ENCODE measurements around the gene HPSE2. TPM values are rescaled to one million over a fixed set of nuclear protein-coding genes. Genes with fewer than 3 reads are reported as not detected.
"Not testable (repeated sequence)": the region's sequence is repeated elsewhere in the genome, so short reads cannot be mapped to it uniquely, and the experiment has no call there.

Gene HPSE2
- total RNA-seq, 1 donor from 2014 or later = not detected

DNA sequence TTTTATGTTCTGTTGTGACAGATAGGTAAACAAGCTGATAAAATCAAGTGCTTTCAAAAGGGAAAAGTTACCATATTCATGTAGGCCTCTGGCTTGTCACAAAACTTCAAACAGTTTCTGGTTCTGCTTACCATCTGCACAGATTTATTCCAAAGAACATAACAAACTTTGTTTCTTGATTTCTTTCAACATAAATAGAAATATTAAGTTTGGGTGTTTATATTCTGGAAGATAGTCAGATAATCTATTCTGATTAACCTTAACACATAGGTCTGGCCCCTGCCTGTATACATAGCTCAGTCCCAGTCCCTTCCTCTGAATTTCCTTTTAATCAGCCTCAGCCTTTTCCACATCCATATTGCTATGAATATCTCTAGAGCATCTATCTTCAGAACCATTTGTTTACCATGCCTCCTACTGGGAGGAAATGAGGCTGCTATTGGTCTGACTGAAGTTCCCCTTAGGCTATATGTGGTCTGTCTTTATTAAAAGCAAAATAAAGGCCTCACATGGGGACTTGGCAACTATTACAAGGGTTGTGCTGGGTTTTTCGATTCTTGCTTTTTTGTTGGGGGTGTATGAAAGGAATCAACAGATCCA lies 319.0 kb downstream of the HPSE2 start:
- intact Hi-C loops (cut with micrococcal nuclease) = no loop called here
- no peaks in the 10 kb centered on the region for H3K36me3 ChIP-seq
- no peaks in the 10 kb centered on the region for H3K9me3 ChIP-seq (replicated peaks)
- H3K27ac ChIP-seq (replicated peaks) = no peak overlapping the region
- TF ChIP-seq, protein P1, sequence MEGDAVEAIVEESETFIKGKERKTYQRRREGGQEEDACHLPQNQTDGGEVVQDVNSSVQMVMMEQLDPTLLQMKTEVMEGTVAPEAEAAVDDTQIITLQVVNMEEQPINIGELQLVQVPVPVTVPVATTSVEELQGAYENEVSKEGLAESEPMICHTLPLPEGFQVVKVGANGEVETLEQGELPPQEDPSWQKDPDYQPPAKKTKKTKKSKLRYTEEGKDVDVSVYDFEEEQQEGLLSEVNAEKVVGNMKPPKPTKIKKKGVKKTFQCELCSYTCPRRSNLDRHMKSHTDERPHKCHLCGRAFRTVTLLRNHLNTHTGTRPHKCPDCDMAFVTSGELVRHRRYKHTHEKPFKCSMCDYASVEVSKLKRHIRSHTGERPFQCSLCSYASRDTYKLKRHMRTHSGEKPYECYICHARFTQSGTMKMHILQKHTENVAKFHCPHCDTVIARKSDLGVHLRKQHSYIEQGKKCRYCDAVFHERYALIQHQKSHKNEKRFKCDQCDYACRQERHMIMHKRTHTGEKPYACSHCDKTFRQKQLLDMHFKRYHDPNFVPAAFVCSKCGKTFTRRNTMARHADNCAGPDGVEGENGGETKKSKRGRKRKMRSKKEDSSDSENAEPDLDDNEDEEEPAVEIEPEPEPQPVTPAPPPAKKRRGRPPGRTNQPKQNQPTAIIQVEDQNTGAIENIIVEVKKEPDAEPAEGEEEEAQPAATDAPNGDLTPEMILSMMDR (IDR thresholded peaks at IDR 0.05; ENCODE audit: borderline replicate concordance) = no peak
- no peaks in the 10 kb centered on the region for H3K4me1 ChIP-seq
- H3K27me3 ChIP-seq (ENCODE audit: low read depth) = no peaks in the 10 kb centered on the region
- DNase-seq = no peak
- no peak overlapping the region for H3K4me3 ChIP-seq

DNA sequence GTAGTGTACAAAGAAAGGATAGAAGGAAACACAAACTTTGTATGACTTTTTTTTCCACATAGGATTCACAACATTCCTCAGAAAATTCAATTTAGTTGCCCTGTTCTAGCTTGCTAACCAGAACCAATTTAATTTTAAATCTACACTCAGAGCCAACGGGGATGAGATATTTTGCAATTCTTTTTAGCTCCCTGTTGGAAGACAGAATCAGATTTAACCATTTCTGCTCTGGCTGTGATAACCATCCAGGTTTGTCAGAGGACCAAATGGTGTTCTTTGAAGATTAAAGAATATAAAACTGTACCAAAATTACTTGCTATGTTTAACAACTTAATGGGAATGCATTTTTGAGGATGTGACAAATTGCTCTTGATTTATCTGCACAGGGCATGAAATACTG lies 319.7 kb downstream of the HPSE2 start:
- TF ChIP-seq, protein P1 (IDR thresholded peaks at IDR 0.05; ENCODE audit: borderline replicate concordance) = no peak
- Histone ChIP-seq H3K36me3 (no peaks in the 10 kb centered on the region), H3K27ac (replicated peaks) (no peak overlapping the region), H3K27me3 (ENCODE audit: low read depth) (no peaks in the 10 kb centered on the region), H3K4me3 (no peak overlapping the region), H3K4me1 (no peaks in the 10 kb centered on the region), H3K9me3 (replicated peaks) (no peaks in the 10 kb centered on the region)
- intact Hi-C loops (cut with micrococcal nuclease) = no loop called here
- DNase-seq = no peak

DNA sequence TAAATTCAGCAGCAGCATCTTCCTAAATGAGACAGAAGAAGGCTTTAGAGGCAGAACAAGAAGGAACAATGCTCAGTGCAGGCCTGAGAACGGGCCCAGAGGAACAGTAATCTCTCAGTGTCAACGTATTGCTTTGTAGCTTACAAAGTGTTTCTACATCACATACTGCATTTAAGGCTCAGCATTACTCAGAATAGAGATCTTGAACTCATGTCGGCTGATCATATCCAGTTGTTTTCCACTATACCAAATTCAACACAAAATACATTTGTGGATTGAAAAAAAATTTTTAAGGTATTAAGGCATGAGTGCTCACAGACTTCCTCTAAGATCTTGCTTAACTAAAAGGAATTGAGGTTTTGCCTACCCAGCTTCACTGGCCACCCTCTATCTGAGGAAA lies 325.1 kb downstream of the HPSE2 start:
- H3K27me3 ChIP-seq (ENCODE audit: low read depth) = no peaks in the 10 kb centered on the region
- intact Hi-C loops (cut with micrococcal nuclease) = no loop called here
- no peaks in the 10 kb centered on the region for H3K9me3 ChIP-seq (replicated peaks)
- H3K4me1 ChIP-seq = no peaks in the 10 kb centered on the region
- no peak overlapping the region for H3K27ac ChIP-seq (replicated peaks)
- no peak for DNase-seq
- H3K36me3 ChIP-seq = no peaks in the 10 kb centered on the region
- TF ChIP-seq, protein P1 (IDR thresholded peaks at IDR 0.05; ENCODE audit: borderline replicate concordance) = no peak
- no peak overlapping the region for H3K4me3 ChIP-seq

DNA sequence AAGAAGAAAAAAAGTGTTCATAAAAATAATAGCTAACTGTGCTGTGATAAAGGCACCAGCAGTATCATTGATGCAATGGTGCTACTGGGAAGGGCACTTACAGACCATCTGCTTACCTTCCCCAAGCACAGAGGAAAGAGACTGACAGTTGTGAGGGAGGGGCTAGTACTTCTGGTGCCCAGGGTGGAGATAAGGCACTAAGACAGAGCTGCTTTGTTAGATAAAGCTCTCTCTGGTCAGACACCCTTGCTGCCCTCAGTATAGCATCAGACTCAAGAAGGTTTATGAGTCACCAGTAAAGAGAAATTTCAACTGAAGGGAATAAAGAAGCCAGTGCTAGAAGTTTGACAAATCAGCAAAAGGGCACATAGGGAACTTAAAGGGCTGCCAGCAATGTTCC lies 325.6 kb downstream of the HPSE2 start:
- Histone ChIP-seq H3K36me3 (no peaks in the 10 kb centered on the region), H3K4me1 (no peaks in the 10 kb centered on the region)

DNA sequence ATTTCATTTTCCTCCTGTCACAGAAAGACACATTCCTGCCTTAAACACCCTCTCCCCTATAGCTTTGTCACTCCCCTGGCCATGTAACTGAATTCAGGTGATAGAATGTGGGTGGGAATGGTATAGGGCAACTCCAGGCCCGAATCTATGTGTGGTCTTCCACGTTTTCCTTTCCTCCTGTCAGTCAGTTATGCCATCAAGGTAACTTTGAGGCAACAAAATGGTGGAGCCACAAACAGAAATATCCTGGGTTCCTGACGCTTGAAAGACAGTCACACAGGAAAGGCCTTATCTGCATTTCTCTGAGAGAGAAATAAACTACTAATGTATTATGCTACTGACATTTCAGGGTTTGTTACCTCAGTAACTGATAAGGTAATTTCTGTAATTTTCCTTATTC lies 326.8 kb downstream of the HPSE2 start:
- Histone ChIP-seq H3K36me3 (no peaks in the 10 kb centered on the region), H3K9me3 (replicated peaks) (no peaks in the 10 kb centered on the region), H3K27ac (replicated peaks) (no peak overlapping the region), H3K4me3 (no peak overlapping the region), H3K4me1 (no peaks in the 10 kb centered on the region), H3K27me3 (ENCODE audit: low read depth) (no peaks in the 10 kb centered on the region)
- intact Hi-C loops (cut with micrococcal nuclease) = no loop called here
- no peak for DNase-seq
- TF ChIP-seq, protein P1 (IDR thresholded peaks at IDR 0.05; ENCODE audit: borderline replicate concordance) = no peak

More for the DNA sequence above, 325.6 kb downstream of the HPSE2 start:
- no peak overlapping the region for H3K4me3 ChIP-seq
- no peak overlapping the region for H3K27ac ChIP-seq (replicated peaks)
- intact Hi-C loops (cut with micrococcal nuclease) = no loop called here
- DNase-seq = no peak
- H3K27me3 ChIP-seq (ENCODE audit: low read depth) = no peaks in the 10 kb centered on the region
- H3K9me3 ChIP-seq (replicated peaks) = no peaks in the 10 kb centered on the region
- TF ChIP-seq, protein P1 (IDR thresholded peaks at IDR 0.05; ENCODE audit: borderline replicate concordance) = no peak

DNA sequence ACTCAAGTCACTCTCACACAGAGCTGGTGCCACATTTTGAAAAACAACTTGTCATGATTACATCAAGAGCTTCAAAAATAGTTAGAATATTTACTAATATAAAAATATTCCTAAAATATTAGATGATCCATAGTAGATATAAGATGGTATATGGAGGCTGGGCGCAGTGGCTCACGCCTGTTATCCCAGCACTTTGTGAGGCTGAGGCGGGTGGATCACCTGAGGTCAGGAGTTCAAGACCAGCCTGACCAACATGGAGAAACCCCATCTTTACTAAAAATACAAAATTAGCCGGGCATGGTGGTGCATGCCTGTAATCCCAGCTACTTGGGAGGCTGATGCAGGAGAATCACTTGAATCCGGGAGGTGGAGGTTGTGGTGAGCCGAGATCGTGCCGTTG lies 327.4 kb downstream of the HPSE2 start:
- H3K9me3 ChIP-seq (replicated peaks); intact Hi-C loops (cut with micrococcal nuclease); H3K27me3 ChIP-seq (ENCODE audit: low read depth); H3K36me3 ChIP-seq; DNase-seq; H3K4me3 ChIP-seq; H3K27ac ChIP-seq (replicated peaks); H3K4me1 ChIP-seq: not testable (repeated sequence)
